H1 (cell line): Measurements from ENCODE around the gene ADM. TPM values are rescaled to one million over a fixed set of nuclear protein-coding genes. Genes with fewer than 3 reads are reported as not detected.

ENCODE experiments used
- CBX8 ChIP-seq: fragments of 300-800, 300-1000 bp; sonication (generic); IDR thresholded peaks from 2 replicates; pipeline ENCODE4 v1.7.1; 2016; ENCODE audit warnings: low read depth, low read length, borderline replicate concordance
- HDAC2 ChIP-seq, 2 experiments: fragments of 300-600 bp in 1 of 2; sonication (generic) in 1 of 2; IDR thresholded peaks; 2 replicates each; pipeline ENCODE4 v1.6.1; 2011 to 2012; ENCODE audit warnings: low read depth in 2 of 2, low read length in 2 of 2, mild to moderate bottlenecking in 2 of 2, moderate library complexity in 2 of 2, borderline replicate concordance in 1 of 2, inconsistent platforms in 1 of 2
- POLR2AphosphoS5 ChIP-seq: IDR thresholded peaks from 2 replicates; pipeline ENCODE4 v1.6.1; 2011; ENCODE audit warnings: low read depth, low read length
- SP2 ChIP-seq: IDR thresholded peaks from 2 replicates; pipeline ENCODE4 v1.6.1; 2012; ENCODE audit warnings: mild to moderate bottlenecking, low read length, inconsistent platforms
- TBP ChIP-seq: IDR thresholded peaks from 2 replicates; pipeline ENCODE4 v1.6.1; 2011; ENCODE audit warnings: low read depth, low read length, improper control_type of control experiment
- polyA plus RNA-seq, 7 experiments: library from polyadenylated mRNA; depleted of rRNA in 3 of 7; stranded (reverse) in 5 of 7; unstranded in 2 of 7; fragments of >200 nt in 5 of 7; fragments of 200-250 nt in 2 of 7; gene quantifications; 1 replicate in 5 of 7; 2 replicates in 1 of 7; 4 replicates in 1 of 7; pipeline versions ENCODE4 v1.2.1 to v1.2.3, GENCODE V29; 2011 to 2013; ENCODE audit warnings: missing spikeins in 2 of 7, mixed read lengths in 2 of 7
- total RNA-seq: library from RNA; stranded (reverse); fragmentation: NEBNext Ultra II Directional; extraction: Animal tissue kit (Norgen Biotek cat#: 25700); gene quantifications from 2 replicates; pipeline ENCODE4 v1.2.1, GENCODE V29; 2021

Gene ADM
- total and polyA plus RNA-seq, 2 of the 8 experiments (the other 6 are each of a cell fraction or from before 2014, with no cell fraction given): 94.1 to 95.6 TPM

GRCh38 chr11:10307400-10308200 is 2.7 kb downstream of the ADM start (continued):
- TF ChIP-seq HDAC2 (IDR thresholded peaks at IDR 0.05; ENCODE audit: borderline replicate concordance in 1 of 2, low read depth in 2 of 2, low read length in 2 of 2): no peak
- TF ChIP-seq SP2: no peak
- TF ChIP-seq POLR2AphosphoS5: peak; percentile 94
- no peak for TF ChIP-seq TBP
- no peak for TF ChIP-seq CBX8
- TF ChIP-seq, all 59 proteins: peak for 27
